Smooth muscle cell (in vitro differentiated cells): Measurements from ENCODE around the gene FRAT2. TPM values are rescaled to one million over a fixed set of nuclear protein-coding genes. Genes with fewer than 3 reads are reported as not detected.

Experiments used
- DNase-seq: peaks from one replicate; lab custom pipeline; 2025; ENCODE audit not compliant: unreplicated experiment; lab: John Stamatoyannopoulos, UW
- H2AFZ ChIP-seq: fragments of 200-600 bp; sonication (generic); 2 replicates; pipeline ENCODE4 v1.6.0; 2016; ENCODE audit warnings: antibody characterized with exemption, low read depth, mild to moderate bottlenecking
- H3F3A ChIP-seq: fragments of 200-600 bp; sonication (generic); 2 replicates; pipeline ENCODE4 v1.6.0; 2017; ENCODE audit warnings: antibody characterized with exemption, low read depth
- H3K27ac ChIP-seq: fragments of 200-600 bp; sonication (generic); 2 replicates; pipeline ENCODE4 v1.5.1; 2016; ENCODE audit warnings: low read depth, mild to moderate bottlenecking
- H3K27me3 ChIP-seq: fragments of 200-600 bp; sonication (generic); 2 replicates; pipeline ENCODE4 v1.6.1; 2016; ENCODE audit warnings: low read depth, mild to moderate bottlenecking
- H3K36me3 ChIP-seq: fragments of 200-600 bp; sonication (generic); 2 replicates; pipeline ENCODE4 v1.5.1; 2016; ENCODE audit warnings: low read depth
- H3K4me1 ChIP-seq: fragments of 200-600 bp; sonication (generic); 2 replicates; pipeline ENCODE4 v1.5.1; 2016; ENCODE audit warnings: low read depth
- H3K4me2 ChIP-seq: fragments of 200-600 bp; sonication (generic); 2 replicates; pipeline ENCODE4 v1.6.0; 2016; ENCODE audit warnings: mild to moderate bottlenecking
- H3K4me3 ChIP-seq: fragments of 200-600 bp; sonication (generic); 2 replicates; pipeline ENCODE4 v1.5.1; 2016; ENCODE audit warnings: mild to moderate bottlenecking
- H3K79me2 ChIP-seq: fragments of 200-600 bp; sonication (generic); 2 replicates; pipeline ENCODE4 v1.6.0; 2016; ENCODE audit warnings: low read depth, mild to moderate bottlenecking
- H3K9ac ChIP-seq: fragments of 200-600 bp; sonication (generic); 2 replicates; pipeline ENCODE4 v1.6.0; 2016; ENCODE audit warnings: low read depth
- H3K9me3 ChIP-seq: fragments of 200-600 bp; sonication (generic); replicated peaks from 2 replicates; pipeline ENCODE4 v1.5.1; 2016; ENCODE audit warnings: low read depth
- H4K20me1 ChIP-seq: fragments of 200-600 bp; sonication (generic); 2 replicates; pipeline ENCODE4 v1.6.0; 2016; ENCODE audit warnings: low read depth
- CTCF ChIP-seq: fragments of 200-600 bp; sonication (generic); IDR thresholded peaks from 2 replicates; pipeline ENCODE4 v1.5.1; 2017; ENCODE audit warnings: borderline replicate concordance, mild to moderate bottlenecking, antibody characterized with exemption; ENCODE audit not compliant: insufficient read depth, poor library complexity, severe bottlenecking
- WGBS: methylation state at CpG from one replicate; pipeline ENCODE4 v1.1.7; 2016; ENCODE audit warnings: low lambda C conversion rate; 5-methylcytosine and 5-hydroxymethylcytosine counted together
- polyA plus RNA-seq: library from polyadenylated mRNA; unstranded; fragments of >200 nt; fragmentation: Nextera tagmentation; extraction: Ambion mirVana; gene quantifications from 2 replicates; pipeline ENCODE4 v1.2.1, GENCODE V29; 2016
- total RNA-seq: library from RNA; depleted of rRNA; stranded (reverse); fragments of >200 nt; gene quantifications from 2 replicates; pipeline ENCODE4 v1.2.3, GENCODE V29; 2014

Gene FRAT2
- total and polyA plus RNA-seq, 2 experiments from 2014 or later, result 4.0 to 7.7 TPM

DNA sequence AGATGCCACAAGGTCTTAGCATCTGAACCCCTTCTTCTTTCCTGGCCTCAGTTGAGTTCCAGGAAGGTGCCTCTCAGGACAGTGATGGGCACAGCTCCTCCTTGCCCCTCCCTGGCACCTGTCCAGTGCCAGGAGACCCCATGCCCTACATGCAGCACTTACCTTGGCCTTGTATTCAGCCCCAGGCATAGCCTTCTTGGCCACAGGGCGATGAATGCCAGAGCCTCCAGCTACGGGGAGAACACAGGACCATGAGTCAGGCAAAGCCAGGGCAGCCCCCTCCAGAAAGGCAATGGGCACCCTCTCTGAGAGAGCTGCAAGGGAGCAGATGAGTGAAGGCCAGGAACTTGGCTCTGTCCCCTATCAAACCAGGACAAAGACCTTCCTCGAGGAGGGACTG lies 24.3 kb upstream of the FRAT2 start:
- H3K4me1 ChIP-seq, result no peaks in the 10 kb centered on the region
- 97% methylated on average over 3 of the region's 3 CpGs for WGBS
- no peak for TF ChIP-seq CTCF
- H3K9ac ChIP-seq, result no peak overlapping the region
- DNase-seq, result no peak
- H4K20me1 ChIP-seq, result no peaks in the 10 kb centered on the region
- H3K27me3 ChIP-seq, result no peaks in the 10 kb centered on the region
- no peak overlapping the region for H3K4me3 ChIP-seq
- H3K4me2 ChIP-seq, result no peak overlapping the region
- H3F3A ChIP-seq, result no peaks in the 10 kb centered on the region
- no peak overlapping the region for H2AFZ ChIP-seq
- H3K9me3 ChIP-seq, result no peaks in the 10 kb centered on the region
- H3K79me2 ChIP-seq, result no peaks in the 10 kb centered on the region
- H3K27ac ChIP-seq, result no peak overlapping the region
- no peaks in the 10 kb centered on the region for H3K36me3 ChIP-seq

DNA sequence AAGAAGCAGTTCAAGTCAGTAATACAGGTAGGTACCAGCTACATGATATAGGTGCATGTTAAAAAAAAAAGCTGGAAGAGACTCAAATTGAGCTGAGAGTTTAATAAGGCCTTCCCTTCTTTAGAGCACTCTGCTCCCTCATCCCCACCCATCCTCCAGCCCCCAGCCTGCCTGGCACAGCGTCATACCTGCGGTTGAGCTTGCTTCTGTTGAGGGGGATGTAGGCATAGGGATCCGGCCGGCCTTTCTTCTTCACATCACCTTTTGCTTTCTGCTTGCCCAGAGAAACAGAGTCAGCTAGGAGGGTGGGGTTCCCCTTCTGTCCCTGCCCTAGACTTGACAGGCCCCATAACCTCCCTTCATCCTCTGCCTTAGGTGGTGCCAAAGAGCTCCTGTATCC lies 23.8 kb upstream of the FRAT2 start:
- Histone ChIP-seq H3K4me3 (no peak overlapping the region), H3K36me3 (no peaks in the 10 kb centered on the region), H3K27me3 (no peaks in the 10 kb centered on the region), H2AFZ (no peak overlapping the region), H3K4me1 (no peaks in the 10 kb centered on the region), H4K20me1 (no peaks in the 10 kb centered on the region), H3K9me3 (no peaks in the 10 kb centered on the region), H3K9ac (no peak overlapping the region), H3K4me2 (no peak overlapping the region), H3K79me2 (no peaks in the 10 kb centered on the region), H3K27ac (no peak overlapping the region), H3F3A (no peaks in the 10 kb centered on the region)
- DNase-seq, result no peak
- WGBS, result 94% methylated on average over 4 of the region's 4 CpGs
- no peak for TF ChIP-seq CTCF

DNA sequence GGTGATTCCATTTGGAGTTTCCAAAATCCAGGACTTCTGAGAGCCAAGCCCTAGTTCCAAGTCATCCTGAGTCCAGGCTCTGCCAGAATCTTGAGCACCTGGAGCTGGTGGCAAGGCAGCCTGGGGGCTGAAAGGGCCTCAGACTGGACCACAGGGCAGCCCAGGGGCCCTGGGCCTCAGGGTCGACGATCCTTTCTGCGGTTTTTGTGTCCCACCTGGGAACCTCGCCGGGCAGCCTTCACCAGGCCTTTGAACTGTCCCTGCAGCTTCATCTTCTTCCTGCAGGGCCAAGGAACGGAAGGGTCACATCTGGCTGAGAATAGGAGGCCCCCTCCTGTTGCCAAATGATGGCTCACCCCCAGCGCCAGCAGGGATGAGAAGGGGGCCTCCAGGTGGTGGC lies 22.4 kb upstream of the FRAT2 start:
- DNase-seq, result no peak
- Histone ChIP-seq H4K20me1 (no peaks in the 10 kb centered on the region), H3K79me2 (no peaks in the 10 kb centered on the region), H3K27me3 (no peaks in the 10 kb centered on the region), H3K9ac (no peak overlapping the region), H3K9me3 (no peaks in the 10 kb centered on the region), H3K4me1 (no peaks in the 10 kb centered on the region), H3K4me3 (no peak overlapping the region), H3K27ac (no peak overlapping the region), H3F3A (no peaks in the 10 kb centered on the region), H3K4me2 (no peak overlapping the region), H3K36me3 (no peaks in the 10 kb centered on the region), H2AFZ (no peak overlapping the region)
- 94% methylated on average over 7 of the region's 7 CpGs for WGBS
- no peak for TF ChIP-seq CTCF

DNA sequence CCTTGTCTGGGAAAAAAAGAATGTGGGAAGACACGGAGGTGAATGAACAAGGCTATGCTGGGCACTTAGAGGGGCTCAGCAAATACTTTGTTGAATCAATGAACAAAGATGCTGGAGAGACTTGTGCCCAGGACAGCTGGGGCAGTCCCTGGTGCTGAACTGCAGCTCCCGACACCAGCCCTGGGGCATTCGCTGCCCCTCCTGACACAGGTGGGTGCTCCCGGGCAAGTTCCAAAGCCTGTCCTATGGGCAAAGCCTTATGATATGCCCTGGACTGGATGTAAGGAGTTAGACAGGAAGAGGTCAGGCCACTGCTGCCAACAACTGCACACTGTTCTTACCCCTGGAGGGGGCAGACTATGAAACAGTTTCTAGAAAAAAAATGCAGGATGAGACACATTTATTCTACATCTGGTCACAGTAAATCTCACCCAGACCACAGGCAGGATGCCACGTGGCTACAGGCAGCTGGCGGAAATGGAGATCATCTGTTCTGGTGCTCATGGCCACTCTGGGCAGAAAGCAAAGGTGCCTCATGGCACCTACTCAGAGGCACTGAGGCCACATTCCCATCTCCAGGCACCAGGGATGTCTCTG lies 21.9 kb upstream of the FRAT2 start:
- H3F3A ChIP-seq, result no peaks in the 10 kb centered on the region
- no peaks in the 10 kb centered on the region for H3K27me3 ChIP-seq
- H3K4me2 ChIP-seq, result no peak overlapping the region
- DNase-seq, result no peak
- H3K36me3 ChIP-seq, result no peaks in the 10 kb centered on the region
- TF ChIP-seq CTCF, result no peak
- no peaks in the 10 kb centered on the region for H3K9me3 ChIP-seq
- no peak overlapping the region for H2AFZ ChIP-seq
- H4K20me1 ChIP-seq, result no peaks in the 10 kb centered on the region
- 89% methylated on average over 6 of the region's 6 CpGs for WGBS
- no peak overlapping the region for H3K4me3 ChIP-seq
- no peak overlapping the region for H3K9ac ChIP-seq
- no peaks in the 10 kb centered on the region for H3K4me1 ChIP-seq
- no peaks in the 10 kb centered on the region for H3K79me2 ChIP-seq
- H3K27ac ChIP-seq, result no peak overlapping the region
